Keratinocyte (primary cell): Measurements from ENCODE around the gene ACYP2. TPM values are rescaled to one million over a fixed set of nuclear protein-coding genes. Genes with fewer than 3 reads are reported as not detected.
A peak's percentile ranks its signal among the peaks of the same experiment; 100 is the strongest.

Experiments
- DNase-seq: peaks from one replicate; pipeline ENCODE4 v3.0.0-alpha.2; 2011; ENCODE audit warnings: low read depth, missing footprints, low spot score
- FAIRE-seq: peaks from 2 replicates; lab custom pipeline; 2011; peaks lifted over from hg19 to GRCh38; lab: Jason Lieb, UNC
- H2AFZ ChIP-seq: 2 replicates; pipeline ENCODE4 v1.6.0; 2012; ENCODE audit warnings: low read length, control low read depth, inconsistent platforms; ENCODE audit not compliant: control insufficient read depth
- H3K27ac ChIP-seq: 2 replicates; pipeline ENCODE4 v1.5.1; 2011; ENCODE audit warnings: low read length; ENCODE audit not compliant: control insufficient read depth, insufficient read depth
- H3K27me3 ChIP-seq: 3 replicates; pipeline ENCODE4 v1.6.0; 2011; ENCODE audit warnings: low read length; ENCODE audit not compliant: control insufficient read depth, insufficient read depth; ENCODE audit errors: extremely low read depth
- H3K36me3 ChIP-seq, 2 experiments: 2 replicates in 1 of 2; 3 replicates in 1 of 2; pipeline ENCODE4 v1.5.1; 2011; ENCODE audit warnings: low read length in 2 of 2, mild to moderate bottlenecking in 1 of 2; ENCODE audit not compliant: control insufficient read depth in 2 of 2, insufficient read depth in 2 of 2; ENCODE audit errors: extremely low read depth in 1 of 2
- H3K4me1 ChIP-seq: 3 replicates; pipeline ENCODE4 v1.5.1; 2011; ENCODE audit warnings: low read length; ENCODE audit not compliant: control insufficient read depth, insufficient read depth; ENCODE audit errors: extremely low read depth
- H3K4me2 ChIP-seq: 3 replicates; pipeline ENCODE4 v1.6.0; 2011; ENCODE audit warnings: low read depth, low read length; ENCODE audit not compliant: control insufficient read depth, insufficient read depth; ENCODE audit errors: extremely low read depth
- H3K4me3 ChIP-seq, 3 experiments: fragments of 200-600 bp in 1 of 3; sonication (generic) in 1 of 3; 2 replicates in 2 of 3; 3 replicates in 1 of 3; pipeline ENCODE4 v1.5.1; 2011 to 2016; ENCODE audit warnings: low read length in 3 of 3, mild to moderate bottlenecking in 3 of 3, control low read depth in 2 of 3, inconsistent platforms in 1 of 3, low read depth in 1 of 3, mixed read lengths in 1 of 3, mixed run types in 1 of 3, moderate library complexity in 1 of 3; ENCODE audit not compliant: control insufficient read depth in 2 of 3, insufficient read depth in 2 of 3; ENCODE audit errors: extremely low read depth in 1 of 3
- H3K79me2 ChIP-seq: 2 replicates; pipeline ENCODE4 v1.6.0; 2012; ENCODE audit warnings: low read length; ENCODE audit not compliant: control insufficient read depth, insufficient read depth
- H3K9ac ChIP-seq: 3 replicates; pipeline ENCODE4 v1.6.0; 2011; ENCODE audit warnings: low read length; ENCODE audit not compliant: control insufficient read depth, insufficient read depth; ENCODE audit errors: extremely low read depth
- H3K9me1 ChIP-seq: 3 replicates; pipeline ENCODE4 v1.6.0; 2011; ENCODE audit warnings: low read length; ENCODE audit not compliant: control insufficient read depth, insufficient read depth; ENCODE audit errors: extremely low read depth
- H3K9me3 ChIP-seq: 2 replicates; pipeline ENCODE4 v1.5.1; 2012; ENCODE audit warnings: low read depth, low read length; ENCODE audit not compliant: control insufficient read depth
- H4K20me1 ChIP-seq: 3 replicates; pipeline ENCODE4 v1.6.0; 2011; ENCODE audit warnings: low read length; ENCODE audit not compliant: control insufficient read depth, insufficient read depth; ENCODE audit errors: extremely low read depth
- CTCF ChIP-seq, 3 experiments: IDR thresholded peaks in 1 of 3; conservative IDR thresholded peaks in 1 of 3; optimal IDR thresholded peaks in 1 of 3; 2 replicates in 2 of 3; 3 replicates in 1 of 3; pipeline versions ENCODE3 to v1.5.1; 2011; ENCODE audit warnings: low read length in 3 of 3, mild to moderate bottlenecking in 3 of 3, moderate library complexity in 2 of 3, control low read depth in 1 of 3, inconsistent platforms in 1 of 3; ENCODE audit not compliant: insufficient read depth in 2 of 3; ENCODE audit errors: extremely low read depth in 1 of 3
- EZH2 ChIP-seq: IDR thresholded peaks from one replicate; pipeline ENCODE4 v1.6.1; 2012; ENCODE audit warnings: inconsistent platforms, mild to moderate bottlenecking, low read length, moderate library complexity
- dilution Hi-C: fragments of 300-500 bp; cut with MboI; formaldehyde crosslinking; loops from one replicate; pipeline ENCODE4 v1.7.0; 2020; ENCODE audit warnings: low sequenced_read_pairs; ENCODE audit not compliant: extremely low pct_ligation_motif_present
- polyA plus RNA-seq, 5 experiments: library from polyadenylated mRNA; depleted of rRNA in 3 of 5; stranded (reverse) in 3 of 5; stranded (forward) in 1 of 5; unstranded in 1 of 5; fragments of >200 nt; gene quantifications; 1 replicate in 1 of 5; 2 replicates in 3 of 5; 3 replicates in 1 of 5; pipeline versions ENCODE4 v1.2.1 to v1.2.3, GENCODE V29; 2011 to 2012; ENCODE audit warnings: missing spikeins in 2 of 5, low read depth in 1 of 5, low replicate concordance in 1 of 5

ACYP2 gene
- polyA plus RNA-seq, 1 donor (not counting 4 experiments of a cell fraction or from before 2014, with no cell fraction given), result 8.7 TPM

GRCh38 chr2:54330162-54330925, 214.9 kb downstream of the ACYP2 start:
- Histone ChIP-seq H4K20me1 (no peaks in the 10 kb centered on the region), H3K9me3 (no peaks in the 10 kb centered on the region), H2AFZ (peak overlapping the region; percentile 97), H3K36me3 (no peaks in the 10 kb centered on the region), H3K4me3 (peak overlapping the region; percentile 46 to 76 (median 74)), H3K4me1 (peaks cover 19% of the 10 kb centered on the region), H3K27ac (peak overlapping the region; percentile 61), H3K9me1 (no peaks in the 10 kb centered on the region), H3K27me3 (no peaks in the 10 kb centered on the region), H3K79me2 (no peaks in the 10 kb centered on the region), H3K9ac (peak overlapping the region; percentile 77), H3K4me2 (peak overlapping the region; percentile 95)
- dilution Hi-C loops, result no loop called here
- no peak for TF ChIP-seq EZH2
- DNase-seq (peak; percentile 66), FAIRE-seq (peak; percentile 76)

- DNase-seq (no peak), FAIRE-seq (no peak)
- no peaks in the 10 kb centered on the region for H3K9me1 ChIP-seq
- H2AFZ ChIP-seq, result peak overlapping the region; percentile 97
- H3K9ac ChIP-seq, result peak overlapping the region; percentile 77
- H3K36me3 ChIP-seq, result no peaks in the 10 kb centered on the region
- H3K9me3 ChIP-seq, result no peaks in the 10 kb centered on the region
- peak overlapping the region; percentile 61 for H3K27ac ChIP-seq
- H3K4me1 ChIP-seq, result peaks cover 19% of the 10 kb centered on the region
- no peaks in the 10 kb centered on the region for H3K79me2 ChIP-seq
- dilution Hi-C loops, result no loop called here
- H3K4me3 ChIP-seq, result peak overlapping the region; percentile 46 to 76 (median 74)
- H4K20me1 ChIP-seq, result no peaks in the 10 kb centered on the region
- TF ChIP-seq EZH2 (no peak), CTCF (optimal IDR thresholded peaks at IDR 0.05 in 1 of 3, IDR thresholded peaks at IDR 0.05 in 1 of 3, conservative IDR thresholded peaks at IDR 0.05 in 1 of 3; ENCODE audit: extremely low read depth in 1 of 3, insufficient read depth in 2 of 3, low read length in 3 of 3) (no peak)
- no peaks in the 10 kb centered on the region for H3K27me3 ChIP-seq
- peak overlapping the region; percentile 95 for H3K4me2 ChIP-seq
Measured at GRCh38 chr2:54330926-54331835, 215.8 kb downstream of the ACYP2 start.
